Measurements from ENCODE around the gene MAP3K1. TPM values are rescaled to one million over a fixed set of nuclear protein-coding genes. Genes with fewer than 3 reads are reported as not detected.
A peak's percentile ranks its signal among the peaks of the same experiment; 100 is the strongest.

The MAP3K1 gene
- total and polyA plus RNA-seq, 2 experiments from 2014 or later: 11.2 to 24.0 TPM

- Histone ChIP-seq H3K9me3 (ENCODE audit: low read depth) (no peaks in the 10 kb centered on the region), H3K27ac (peak within 1 kb of the TSS; percentile 97), H3K27me3 (no peaks in the 10 kb centered on the region), H3K36me3 (no peaks in the 10 kb centered on the region), H3K4me3 (peak within 1 kb of the TSS; percentile 53), H3K4me1 (ENCODE audit: low read depth) (peaks cover 7% of the 10 kb centered on the region)
- peak; percentile 99 for DNase-seq (ENCODE audit: low read depth in 1 of 2, low spot score in 1 of 2)
- TF ChIP-seq, protein P1, sequence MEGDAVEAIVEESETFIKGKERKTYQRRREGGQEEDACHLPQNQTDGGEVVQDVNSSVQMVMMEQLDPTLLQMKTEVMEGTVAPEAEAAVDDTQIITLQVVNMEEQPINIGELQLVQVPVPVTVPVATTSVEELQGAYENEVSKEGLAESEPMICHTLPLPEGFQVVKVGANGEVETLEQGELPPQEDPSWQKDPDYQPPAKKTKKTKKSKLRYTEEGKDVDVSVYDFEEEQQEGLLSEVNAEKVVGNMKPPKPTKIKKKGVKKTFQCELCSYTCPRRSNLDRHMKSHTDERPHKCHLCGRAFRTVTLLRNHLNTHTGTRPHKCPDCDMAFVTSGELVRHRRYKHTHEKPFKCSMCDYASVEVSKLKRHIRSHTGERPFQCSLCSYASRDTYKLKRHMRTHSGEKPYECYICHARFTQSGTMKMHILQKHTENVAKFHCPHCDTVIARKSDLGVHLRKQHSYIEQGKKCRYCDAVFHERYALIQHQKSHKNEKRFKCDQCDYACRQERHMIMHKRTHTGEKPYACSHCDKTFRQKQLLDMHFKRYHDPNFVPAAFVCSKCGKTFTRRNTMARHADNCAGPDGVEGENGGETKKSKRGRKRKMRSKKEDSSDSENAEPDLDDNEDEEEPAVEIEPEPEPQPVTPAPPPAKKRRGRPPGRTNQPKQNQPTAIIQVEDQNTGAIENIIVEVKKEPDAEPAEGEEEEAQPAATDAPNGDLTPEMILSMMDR (IDR thresholded peaks at IDR 0.05; ENCODE audit: low read depth, low read length): no peak
Observed at GRCh38 chr5:56909294-56910209, 94.2 kb downstream of the MAP3K1 start, which contains the start of gene SETD9. Gene SETD9 (plus strand): TSS chr5:56909596. CDS start chr5:56909646, 50 bp downstream.

- H3K27me3 ChIP-seq: no peaks in the 10 kb centered on the region
- peaks cover 7% of the 10 kb centered on the region for H3K4me1 ChIP-seq (ENCODE audit: low read depth)
- peak overlapping the region; percentile 97 for H3K27ac ChIP-seq
- no peaks in the 10 kb centered on the region for H3K36me3 ChIP-seq
- H3K4me3 ChIP-seq: peak overlapping the region; percentile 53
- no peak for DNase-seq (ENCODE audit: low read depth in 1 of 2, low spot score in 1 of 2)
- TF ChIP-seq, protein P1 (IDR thresholded peaks at IDR 0.05; ENCODE audit: low read depth, low read length): no peak
- no peaks in the 10 kb centered on the region for H3K9me3 ChIP-seq (ENCODE audit: low read depth)
Observed at GRCh38 chr5:56910210-56910965, 95.0 kb downstream of the MAP3K1 start.

DNA sequence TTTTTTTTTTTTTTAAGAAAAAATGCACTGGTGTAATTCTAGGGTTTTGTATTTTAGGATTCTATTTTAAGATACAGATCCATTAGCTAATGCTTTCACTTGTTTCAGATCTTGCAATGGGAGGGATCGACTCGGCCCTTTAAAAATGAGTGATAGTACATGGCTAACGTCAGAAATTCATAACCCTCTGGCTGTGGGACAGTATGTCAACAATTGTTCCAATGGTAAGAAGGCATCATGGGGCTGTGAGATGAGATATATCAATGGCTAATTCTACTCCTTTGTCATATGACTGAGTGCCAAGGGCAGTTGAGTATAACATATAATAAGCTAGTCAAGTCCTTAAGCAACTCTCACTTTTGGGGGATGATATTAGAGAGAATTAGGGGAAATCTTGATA, 98.4 kb downstream of the MAP3K1 start:
- Histone ChIP-seq H3K27ac (no peak overlapping the region), H3K9me3 (ENCODE audit: low read depth) (no peaks in the 10 kb centered on the region), H3K27me3 (no peaks in the 10 kb centered on the region), H3K4me3 (no peak overlapping the region), H3K4me1 (ENCODE audit: low read depth) (peaks cover 7% of the 10 kb centered on the region), H3K36me3 (no peaks in the 10 kb centered on the region)
- no peak for DNase-seq (ENCODE audit: low read depth in 1 of 2, low spot score in 1 of 2)
- TF ChIP-seq, protein P1 (IDR thresholded peaks at IDR 0.05; ENCODE audit: low read depth, low read length): no peak

GRCh38 chr5:56914678-56915077, 99.3 kb downstream of the MAP3K1 start:
- Histone ChIP-seq H3K4me3 (no peak overlapping the region), H3K4me1 (ENCODE audit: low read depth) (peaks cover 7% of the 10 kb centered on the region), H3K36me3 (no peaks in the 10 kb centered on the region), H3K27me3 (no peaks in the 10 kb centered on the region), H3K27ac (no peak overlapping the region), H3K9me3 (ENCODE audit: low read depth) (no peaks in the 10 kb centered on the region)
- no peak for DNase-seq (ENCODE audit: low read depth in 1 of 2, low spot score in 1 of 2)
- TF ChIP-seq, protein P1 (IDR thresholded peaks at IDR 0.05; ENCODE audit: low read depth, low read length): no peak

- peaks cover 19% of the 10 kb centered on the region for H3K36me3 ChIP-seq
- peak overlapping the region; percentile 53 for H3K27ac ChIP-seq
- TF ChIP-seq, protein P1 (IDR thresholded peaks at IDR 0.05; ENCODE audit: low read depth, low read length): no peak
- H3K4me1 ChIP-seq (ENCODE audit: low read depth): no peaks in the 10 kb centered on the region
- no peaks in the 10 kb centered on the region for H3K9me3 ChIP-seq (ENCODE audit: low read depth)
- no peak overlapping the region for H3K4me3 ChIP-seq
- no peaks in the 10 kb centered on the region for H3K27me3 ChIP-seq
- peak in 1 of 2 donors; percentile 11 for DNase-seq (ENCODE audit: low read depth in 1 of 2, low spot score in 1 of 2)
Observed at GRCh38 chr5:56917534-56917933, 102.2 kb downstream of the MAP3K1 start.
